ENCODE measurements around the gene SPIRE1.
"Not testable (repeated sequence)": the region's sequence is repeated elsewhere in the genome, so short reads cannot be mapped to it uniquely, and the experiment has no call there.

Gene SPIRE1

DNA sequence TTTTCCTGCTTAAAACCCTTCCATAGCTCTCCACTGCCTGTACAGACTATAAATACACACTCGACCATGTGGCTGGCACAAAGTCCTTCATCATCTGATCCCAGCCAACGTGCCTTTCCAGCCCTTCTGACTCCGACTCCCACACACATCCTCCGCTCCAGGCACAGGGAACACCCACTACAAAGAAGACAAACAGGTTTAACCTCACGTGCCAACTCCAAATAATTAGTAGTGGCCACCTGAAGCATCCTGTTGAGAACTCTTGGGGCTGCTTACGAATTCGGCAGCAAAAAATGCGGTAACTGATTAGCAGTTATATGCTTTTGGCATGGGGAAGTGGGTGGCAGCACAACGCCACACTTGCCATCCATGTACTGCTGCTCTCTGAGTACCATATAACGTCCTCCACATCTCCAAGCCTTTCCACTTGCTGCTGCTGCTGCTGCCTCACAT, 12.1 kb downstream of the SPIRE1 start:
- no peak for DNase-seq (ENCODE audit: low spot score)

- DNase-seq (ENCODE audit: low spot score): no peak
These were observed 12.7 kb downstream of the SPIRE1 start for GRCh38 chr18:12645254-12645653.

DNA sequence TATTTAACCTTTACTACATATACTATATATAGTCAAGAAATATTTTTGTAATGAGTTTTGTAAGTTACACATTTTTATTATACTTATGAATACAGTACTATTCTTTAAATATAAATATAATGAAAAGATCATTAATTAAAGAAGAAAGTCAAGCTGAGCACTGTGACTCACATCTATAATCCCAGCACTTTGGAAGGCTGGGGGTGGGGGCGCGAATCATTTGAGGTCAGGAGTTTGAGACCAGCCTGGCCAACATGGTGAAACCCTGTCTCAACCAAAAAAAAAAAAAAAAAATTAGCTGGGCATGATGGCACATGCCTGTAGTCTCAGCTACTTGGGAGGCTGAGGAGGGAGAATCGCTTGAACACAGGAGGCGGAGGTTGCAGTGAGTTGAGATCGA, 14.2 kb downstream of the SPIRE1 start:
- not testable (repeated sequence) for DNase-seq (ENCODE audit: low spot score)

DNA sequence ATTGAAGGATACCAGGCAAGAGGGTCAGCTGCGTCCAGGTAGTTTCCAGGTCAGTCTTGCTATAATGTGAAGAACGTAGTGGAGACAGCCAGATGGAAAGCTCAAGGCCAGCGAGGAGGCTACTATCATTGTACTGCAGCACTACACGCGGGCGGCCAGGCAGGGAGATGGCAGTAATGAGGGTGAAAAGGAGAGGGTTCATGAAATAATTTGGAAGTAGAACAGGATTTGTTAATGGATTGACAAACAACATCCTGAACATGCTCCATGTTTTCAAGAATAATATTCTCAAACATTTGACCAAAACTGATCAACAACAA, 17.1 kb downstream of the SPIRE1 start:
- DNase-seq (ENCODE audit: low spot score): no peak

DNA sequence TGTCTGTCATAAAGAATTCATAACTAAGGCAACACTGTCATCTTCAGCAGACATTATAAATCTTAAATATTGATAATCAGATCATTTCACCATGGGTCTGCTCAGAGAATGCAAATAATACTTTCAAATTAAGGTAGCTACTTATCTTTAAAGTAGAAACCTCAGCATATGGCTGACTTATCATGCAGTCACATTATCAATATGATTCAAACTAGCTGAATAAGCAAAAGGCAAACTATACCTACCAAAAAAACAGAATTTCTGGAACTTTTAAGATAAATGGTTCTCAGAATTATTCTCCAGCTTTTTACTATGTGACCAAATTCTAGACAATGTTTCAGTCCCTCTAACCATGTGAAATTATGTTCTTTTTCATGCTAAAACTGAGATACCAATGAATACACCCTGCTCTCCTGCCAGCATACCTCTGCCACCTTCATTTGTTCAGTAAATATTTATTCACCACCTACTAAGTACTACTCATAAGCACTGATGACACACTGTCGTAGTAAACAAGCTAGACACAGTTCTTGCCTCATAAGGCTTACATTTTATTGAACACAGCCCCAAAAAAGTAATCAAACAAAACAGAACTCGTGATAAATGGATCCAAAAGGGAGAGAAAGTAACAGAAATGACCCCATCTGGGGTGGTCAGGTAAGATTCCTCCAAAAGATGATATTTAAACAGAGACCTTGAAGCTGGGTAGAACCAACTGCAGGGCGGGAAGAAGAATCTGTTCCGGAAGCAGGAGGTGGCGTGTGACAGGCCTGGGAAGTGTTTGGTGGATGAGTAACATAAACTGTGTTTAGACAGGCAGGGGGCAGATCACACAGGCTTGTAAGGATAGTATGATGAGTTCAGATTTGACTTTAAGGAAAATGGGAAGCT, 17.7 kb downstream of the SPIRE1 start:
- no peak for DNase-seq (ENCODE audit: low spot score)

DNA sequence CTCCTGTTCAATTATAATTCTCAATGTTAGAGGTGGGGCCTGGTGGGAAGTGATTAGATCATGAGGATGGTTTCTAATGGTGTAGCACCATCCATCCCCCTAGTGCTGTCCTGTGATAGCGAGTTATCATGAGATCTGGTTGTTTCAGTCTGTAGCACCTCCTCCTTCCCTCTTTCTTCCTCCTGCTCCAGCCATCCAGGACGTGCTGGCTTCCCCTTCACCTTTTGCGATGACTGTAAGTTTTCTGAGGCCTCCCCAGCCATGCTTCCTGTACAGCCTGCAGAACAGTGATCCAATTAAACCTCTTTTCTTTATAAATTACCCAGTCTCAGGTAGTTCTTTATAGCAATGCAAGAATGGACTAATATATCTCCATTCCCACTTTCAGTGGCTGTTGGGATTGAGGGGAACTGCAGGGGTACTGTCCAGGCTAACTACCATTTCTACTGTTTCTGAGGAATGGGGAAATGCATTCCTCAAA, 19.2 kb downstream of the SPIRE1 start:
- DNase-seq (ENCODE audit: low spot score): no peak

GRCh38 chr18:12637901-12638643, 19.8 kb downstream of the SPIRE1 start:
- no peak for DNase-seq (ENCODE audit: low spot score)

- DNase-seq (ENCODE audit: low spot score): no peak
These were observed 20.5 kb downstream of the SPIRE1 start for GRCh38 chr18:12637393-12637792.

GRCh38 chr18:12631831-12632477, 26.0 kb downstream of the SPIRE1 start:
- no peak for DNase-seq (ENCODE audit: low spot score)

DNA sequence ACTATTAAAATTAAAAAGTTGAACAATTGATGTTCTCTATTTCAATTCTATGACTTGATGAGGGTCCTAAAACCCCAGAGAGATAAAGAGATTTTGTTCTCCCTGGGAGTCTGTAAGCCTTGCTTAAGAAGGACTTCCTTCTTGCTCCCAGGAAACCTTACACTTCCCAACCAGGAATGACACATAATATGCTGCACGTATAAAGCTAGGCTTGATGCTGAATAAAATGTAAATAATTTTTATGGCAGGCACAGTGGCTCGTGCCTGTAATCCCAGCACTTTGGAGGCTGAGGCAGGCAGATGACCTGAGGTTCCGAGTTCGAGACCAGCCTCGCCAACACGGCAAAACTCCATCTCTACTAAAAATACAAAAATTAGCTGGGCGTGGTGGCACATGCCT, 27.8 kb downstream of the SPIRE1 start:
- DNase-seq (ENCODE audit: low spot score): no peak

DNA sequence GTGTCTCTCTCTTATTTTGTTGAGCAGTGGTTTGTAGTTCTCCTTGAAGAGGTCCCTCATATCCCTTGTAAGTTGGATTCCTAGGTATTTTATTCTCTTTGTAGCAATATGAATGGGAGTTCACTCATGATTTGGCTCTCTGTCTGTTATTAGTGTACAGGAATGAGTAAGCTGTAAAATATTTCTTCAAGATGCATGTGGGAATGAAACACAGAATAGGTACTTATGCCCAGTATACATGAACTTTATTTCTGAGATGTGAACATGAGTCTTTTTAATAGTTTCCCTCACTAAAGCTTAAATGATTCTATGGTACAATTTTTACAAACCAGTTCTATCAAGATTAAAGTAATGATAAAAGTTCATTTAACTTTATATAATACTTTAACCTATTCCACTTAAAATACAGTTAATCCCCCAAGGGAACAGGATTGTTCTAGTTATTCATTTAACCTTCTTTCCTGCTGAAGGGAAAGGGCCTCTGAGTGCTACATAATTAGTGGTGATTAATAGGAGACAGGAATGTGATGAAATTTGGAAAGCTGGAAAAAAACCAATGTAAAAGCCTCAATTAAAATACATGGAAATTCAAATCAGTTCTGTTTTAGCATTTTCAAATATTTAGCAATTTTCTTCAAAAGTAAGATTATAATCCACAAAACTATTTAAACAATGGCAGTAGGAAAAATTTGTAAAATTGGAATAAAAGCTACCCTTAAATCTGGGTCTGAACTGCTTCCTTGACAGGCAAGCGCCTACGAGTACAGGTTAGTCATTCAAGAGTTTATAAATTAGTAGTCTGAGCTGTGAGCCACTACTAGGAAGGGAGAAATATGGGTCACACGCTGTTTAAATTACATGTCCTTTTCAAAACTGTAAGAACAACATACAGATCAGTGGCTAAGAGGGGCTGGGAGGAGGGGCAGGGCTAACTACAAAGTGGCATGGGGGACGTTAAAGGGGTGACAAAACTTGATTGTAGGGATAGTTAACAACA, 28.9 kb downstream of the SPIRE1 start:
- peak; percentile 21 for DNase-seq (ENCODE audit: low spot score)

- DNase-seq (ENCODE audit: low spot score): not testable (repeated sequence)
These were observed 30.7 kb downstream of the SPIRE1 start for GRCh38 chr18:12627199-12627598.

DNA sequence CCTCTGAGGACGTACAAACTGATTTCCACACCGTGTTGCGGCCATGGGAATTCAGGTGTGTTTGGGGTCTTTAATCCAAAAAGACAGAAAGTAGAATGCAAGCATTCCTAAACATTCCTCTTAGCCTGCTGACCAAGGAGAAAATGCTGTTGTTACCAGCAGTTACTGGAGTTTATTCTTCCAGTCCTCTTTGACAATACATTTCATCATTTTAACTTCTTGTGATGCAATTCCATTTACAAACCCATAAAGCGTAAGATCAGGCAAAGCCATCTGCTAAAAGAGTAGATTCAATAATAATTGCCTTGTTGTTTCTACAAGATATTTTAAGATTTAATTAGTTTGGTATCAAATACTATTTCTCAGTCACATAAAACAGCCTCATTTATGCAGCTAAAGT, 32.7 kb downstream of the SPIRE1 start:
- DNase-seq (ENCODE audit: low spot score): no peak

GRCh38 chr18:12621742-12622306, 36.1 kb downstream of the SPIRE1 start:
- no peak for DNase-seq (ENCODE audit: low spot score)

- no peak for DNase-seq (ENCODE audit: low spot score)
These were observed 42.2 kb downstream of the SPIRE1 start for GRCh38 chr18:12615748-12616147.

GRCh38 chr18:12608301-12608700, 49.6 kb downstream of the SPIRE1 start:
- DNase-seq (ENCODE audit: low spot score): no peak

- DNase-seq (ENCODE audit: low spot score): no peak
These were observed 51.2 kb downstream of the SPIRE1 start for GRCh38 chr18:12606592-12607315.

- DNase-seq (ENCODE audit: low spot score): no peak
These were observed 53.4 kb downstream of the SPIRE1 start for GRCh38 chr18:12604445-12605007.

DNA sequence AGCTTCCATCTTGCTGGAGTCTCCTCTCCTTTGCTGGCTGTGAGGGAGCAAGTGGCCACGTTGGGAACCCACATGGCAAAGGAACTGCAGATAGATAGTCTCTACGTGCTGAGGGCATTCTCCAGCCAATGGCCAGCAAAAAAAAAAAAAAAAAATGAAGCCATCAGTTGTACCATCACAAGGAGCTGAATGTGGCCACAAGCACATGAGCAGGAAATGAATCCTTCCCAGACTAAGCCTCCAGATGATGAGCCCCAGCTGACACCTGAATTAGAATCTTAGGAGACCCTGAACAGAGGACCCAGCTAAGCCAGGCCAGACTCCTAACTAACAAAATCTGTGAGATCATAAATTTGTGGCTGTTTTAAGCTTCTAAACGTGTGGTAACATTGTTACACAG, 57.9 kb downstream of the SPIRE1 start:
- DNase-seq (ENCODE audit: low spot score): no peak

DNA sequence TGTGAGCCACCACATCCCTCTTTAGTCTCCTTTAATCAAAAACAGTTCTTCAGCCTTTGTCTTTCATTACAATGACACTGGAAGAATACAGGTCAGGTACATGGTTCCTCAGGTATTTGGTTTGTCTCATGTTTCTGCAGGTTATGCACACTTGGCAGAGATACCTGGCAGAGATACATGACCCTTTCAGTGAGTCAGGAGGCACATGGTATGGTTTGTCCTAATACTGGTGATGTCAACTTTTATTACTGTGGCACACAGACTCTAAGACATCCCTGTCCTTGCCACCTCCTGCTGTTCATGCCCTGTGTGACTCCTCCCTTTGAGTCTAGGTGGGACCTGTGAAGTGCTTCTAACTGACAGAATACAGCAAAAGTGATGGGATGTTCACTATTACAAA, 58.4 kb downstream of the SPIRE1 start:
- DNase-seq (ENCODE audit: low spot score): no peak

All from COLO829 (cell line).